ENCODE data around the gene LNX2.

LNX2 gene

DNA sequence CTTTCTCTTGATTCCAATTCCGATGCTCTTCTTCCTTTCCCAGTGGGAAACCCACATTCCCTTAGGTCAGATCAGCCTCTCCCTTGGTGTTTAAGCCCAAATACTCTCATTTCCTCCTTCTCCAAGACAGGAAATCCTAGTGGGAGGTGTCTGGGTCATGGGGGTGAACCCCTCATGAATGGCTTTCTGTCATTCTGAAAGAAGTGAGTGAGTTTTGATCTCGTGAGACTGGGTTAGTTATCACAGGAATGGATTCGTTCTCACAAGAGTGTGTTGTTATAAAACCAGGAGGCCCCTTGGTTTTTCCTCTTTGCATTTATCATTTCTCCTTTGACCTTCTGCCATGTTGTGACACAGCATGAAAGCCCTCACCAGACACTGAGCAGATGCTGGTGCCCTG is 93.8 kb downstream of the LNX2 start:
- Histone ChIP-seq H3K9me3 (ENCODE audit: control insufficient read depth in 1 of 2, low read length in 2 of 2) (no peaks in the 10 kb centered on the region), H3K36me3 (ENCODE audit: control insufficient read depth in 1 of 2, insufficient read depth in 2 of 2, low read length in 2 of 2) (no peaks in the 10 kb centered on the region), H3K27ac (ENCODE audit: low read length) (no peak overlapping the region), H3K4me3 (ENCODE audit: low read depth in 1 of 2, low read length in 2 of 2) (no peak overlapping the region), H3K4me1 (ENCODE audit: control insufficient read depth in 1 of 2, insufficient read depth in 2 of 2, low read length in 2 of 2) (no peaks in the 10 kb centered on the region), H3K27me3 (ENCODE audit: low read depth, low read length) (no peaks in the 10 kb centered on the region)

DNA sequence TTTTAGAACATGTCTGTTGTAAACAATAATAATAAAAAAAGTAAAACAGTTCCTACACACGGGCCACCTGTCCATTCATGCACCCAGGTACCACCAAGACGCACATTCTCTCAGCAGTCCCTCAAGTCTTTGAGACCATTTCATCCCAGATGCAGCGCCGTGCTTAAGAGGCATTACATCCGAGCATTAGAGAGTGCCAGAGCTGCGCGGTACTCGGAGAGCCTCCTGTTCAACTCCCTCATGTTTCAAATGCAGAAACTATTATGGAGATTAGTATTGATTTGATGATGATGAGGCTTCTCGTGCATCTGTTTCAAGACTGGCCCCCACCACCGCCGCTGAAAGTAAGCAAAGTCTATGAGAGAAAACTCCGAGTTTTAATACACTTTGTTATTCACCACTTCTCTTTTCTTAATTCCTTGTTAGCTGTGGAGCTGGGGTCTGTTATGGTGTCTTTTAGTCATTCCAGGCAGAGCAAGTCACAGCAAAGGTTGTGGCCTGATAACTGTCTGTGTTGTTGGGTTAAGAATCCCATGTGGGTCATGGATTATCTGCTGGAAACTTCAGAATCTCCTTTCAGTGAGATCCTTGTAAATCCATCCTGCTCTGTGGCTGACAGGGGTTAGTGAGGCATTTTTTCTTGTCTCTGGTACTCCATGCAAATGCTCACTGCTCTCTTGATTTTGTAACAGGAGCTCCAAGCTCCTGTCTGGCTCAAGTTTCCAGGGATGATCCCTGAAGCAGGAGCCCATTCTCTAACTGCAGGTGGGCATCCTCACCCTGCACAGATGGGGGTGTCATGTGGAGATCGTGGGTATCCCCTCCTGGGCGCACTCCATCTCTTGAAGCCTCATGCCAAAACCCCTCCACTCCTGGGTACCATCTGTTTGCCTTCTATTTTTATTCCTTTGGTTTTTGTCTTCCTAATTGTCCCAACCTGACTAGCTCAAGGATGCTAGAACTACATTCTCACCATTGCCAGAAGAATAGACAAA is 95.1 kb downstream of the LNX2 start:
- Histone ChIP-seq H3K27ac (ENCODE audit: low read length) (no peak overlapping the region), H3K27me3 (ENCODE audit: low read depth, low read length) (no peaks in the 10 kb centered on the region), H3K9me3 (ENCODE audit: control insufficient read depth in 1 of 2, low read length in 2 of 2) (no peaks in the 10 kb centered on the region), H3K4me3 (ENCODE audit: low read depth in 1 of 2, low read length in 2 of 2) (no peak overlapping the region), H3K36me3 (ENCODE audit: control insufficient read depth in 1 of 2, insufficient read depth in 2 of 2, low read length in 2 of 2) (no peaks in the 10 kb centered on the region), H3K4me1 (ENCODE audit: control insufficient read depth in 1 of 2, insufficient read depth in 2 of 2, low read length in 2 of 2) (no peaks in the 10 kb centered on the region)

DNA sequence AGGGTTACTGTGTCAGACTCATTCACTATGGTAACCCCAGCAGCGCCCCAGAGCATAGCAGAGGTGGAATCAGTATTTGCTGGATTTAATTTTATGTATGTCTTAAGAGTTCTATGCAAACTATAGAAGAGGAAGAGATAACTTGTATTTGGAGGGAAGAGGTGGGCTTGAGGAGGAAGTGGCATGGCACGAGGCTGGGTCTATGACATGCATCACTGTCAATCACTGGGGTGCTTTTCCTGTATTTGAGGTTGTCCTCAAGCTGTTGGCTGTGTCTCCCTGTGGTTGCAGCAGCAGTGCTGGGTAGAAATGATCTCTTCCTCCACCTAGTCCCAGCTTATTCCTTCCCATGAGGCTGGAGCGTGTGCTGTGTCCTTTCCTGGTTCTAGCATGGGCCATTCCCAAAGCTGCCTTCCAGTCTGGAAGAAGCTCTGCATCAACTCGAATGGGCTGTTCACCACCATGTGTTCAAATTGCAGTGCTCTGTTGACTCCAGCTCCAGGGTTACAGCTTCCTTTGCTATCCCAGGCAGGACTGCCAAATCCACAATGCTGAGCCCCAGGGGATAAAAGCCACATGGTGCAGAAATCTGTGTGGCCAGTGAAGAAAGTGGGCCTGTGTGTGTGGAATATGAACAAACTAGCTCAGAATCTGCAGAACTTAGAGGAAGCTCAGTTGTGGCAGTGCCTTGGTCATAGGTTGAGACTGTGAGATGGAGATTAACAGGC is 96.8 kb downstream of the LNX2 start:
- Histone ChIP-seq H3K4me1 (ENCODE audit: control insufficient read depth in 1 of 2, insufficient read depth in 2 of 2, low read length in 2 of 2) (no peaks in the 10 kb centered on the region), H3K27ac (ENCODE audit: low read length) (no peak overlapping the region), H3K27me3 (ENCODE audit: low read depth, low read length) (no peaks in the 10 kb centered on the region), H3K36me3 (ENCODE audit: control insufficient read depth in 1 of 2, insufficient read depth in 2 of 2, low read length in 2 of 2) (no peaks in the 10 kb centered on the region), H3K4me3 (ENCODE audit: low read depth in 1 of 2, low read length in 2 of 2) (no peak overlapping the region), H3K9me3 (ENCODE audit: control insufficient read depth in 1 of 2, low read length in 2 of 2) (no peaks in the 10 kb centered on the region)

DNA sequence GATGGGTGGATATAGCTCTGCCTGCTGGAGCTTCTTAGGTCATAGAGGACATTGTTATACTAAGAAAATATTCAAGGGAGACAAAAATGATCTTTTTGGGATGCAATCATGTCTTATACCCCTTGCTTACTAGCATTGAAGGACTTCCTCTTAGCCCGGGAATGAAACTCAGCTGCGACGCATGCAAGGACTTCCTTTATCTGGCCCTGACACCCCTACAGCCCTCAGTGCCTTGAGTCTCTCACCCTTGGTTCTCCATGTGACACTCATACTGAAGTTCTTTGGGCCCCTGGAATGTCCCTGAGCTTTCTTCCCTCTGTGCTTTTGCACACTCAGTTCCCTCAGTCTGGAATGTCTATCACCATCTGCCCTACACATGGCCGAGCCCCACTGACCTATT is 97.5 kb downstream of the LNX2 start:
- Histone ChIP-seq H3K27me3 (ENCODE audit: low read depth, low read length) (no peaks in the 10 kb centered on the region), H3K9me3 (ENCODE audit: control insufficient read depth in 1 of 2, low read length in 2 of 2) (no peaks in the 10 kb centered on the region), H3K4me3 (ENCODE audit: low read depth in 1 of 2, low read length in 2 of 2) (no peak overlapping the region), H3K27ac (ENCODE audit: low read length) (no peak overlapping the region), H3K4me1 (ENCODE audit: control insufficient read depth in 1 of 2, insufficient read depth in 2 of 2, low read length in 2 of 2) (no peaks in the 10 kb centered on the region), H3K36me3 (ENCODE audit: control insufficient read depth in 1 of 2, insufficient read depth in 2 of 2, low read length in 2 of 2) (no peaks in the 10 kb centered on the region)

DNA sequence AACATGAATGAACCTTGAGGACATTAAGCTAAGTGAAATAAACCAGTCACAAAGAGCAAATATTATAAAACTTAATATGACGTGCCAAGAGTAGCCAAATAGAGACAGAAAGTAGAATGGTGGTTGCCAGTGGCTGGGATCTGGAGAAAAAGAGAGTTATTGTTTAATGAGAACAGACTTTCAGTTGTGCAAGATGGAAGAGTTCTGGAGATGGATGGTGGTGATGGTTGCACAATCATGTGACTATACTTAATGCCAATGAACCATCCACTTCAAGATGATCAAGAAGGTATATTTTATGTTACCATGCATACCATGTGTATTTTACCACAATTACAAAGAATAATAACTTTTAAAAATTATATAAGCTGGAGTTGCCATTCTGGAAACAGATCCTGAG is 104.2 kb downstream of the LNX2 start:
- no peaks in the 10 kb centered on the region for H3K9me3 ChIP-seq (ENCODE audit: control insufficient read depth in 1 of 2, low read length in 2 of 2)
- H3K27me3 ChIP-seq (ENCODE audit: low read depth, low read length), result no peaks in the 10 kb centered on the region
- no peaks in the 10 kb centered on the region for H3K4me1 ChIP-seq (ENCODE audit: control insufficient read depth in 1 of 2, insufficient read depth in 2 of 2, low read length in 2 of 2)
- H3K27ac ChIP-seq (ENCODE audit: low read length), result no peak overlapping the region
- H3K4me3 ChIP-seq (ENCODE audit: low read depth in 1 of 2, low read length in 2 of 2), result no peak overlapping the region
- H3K36me3 ChIP-seq (ENCODE audit: control insufficient read depth in 1 of 2, insufficient read depth in 2 of 2, low read length in 2 of 2), result no peaks in the 10 kb centered on the region

DNA sequence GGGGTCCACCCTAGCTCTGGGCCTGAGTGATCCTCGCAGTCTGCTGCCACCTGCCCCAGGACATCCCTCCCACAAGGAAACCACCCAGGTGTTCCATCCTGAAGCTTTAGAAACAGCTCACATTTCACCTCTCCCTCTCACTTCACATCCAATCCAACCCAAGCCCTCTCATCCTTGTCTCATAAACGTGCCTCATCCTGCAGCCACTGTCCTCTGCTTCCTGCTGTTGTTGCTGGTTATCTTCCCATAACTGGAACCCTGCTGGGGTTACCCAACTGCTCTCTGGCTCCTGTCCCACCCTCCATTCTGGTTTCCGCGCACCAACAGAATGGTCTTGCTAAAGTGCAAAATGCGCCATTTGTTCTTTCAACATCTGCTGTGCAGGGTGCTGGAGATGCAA is 110.2 kb downstream of the LNX2 start:
- Histone ChIP-seq H3K36me3 (ENCODE audit: control insufficient read depth in 1 of 2, insufficient read depth in 2 of 2, low read length in 2 of 2) (no peaks in the 10 kb centered on the region), H3K4me1 (ENCODE audit: control insufficient read depth in 1 of 2, insufficient read depth in 2 of 2, low read length in 2 of 2) (no peaks in the 10 kb centered on the region), H3K27ac (ENCODE audit: low read length) (no peak overlapping the region), H3K4me3 (ENCODE audit: low read depth in 1 of 2, low read length in 2 of 2) (no peak overlapping the region), H3K27me3 (ENCODE audit: low read depth, low read length) (no peaks in the 10 kb centered on the region), H3K9me3 (ENCODE audit: control insufficient read depth in 1 of 2, low read length in 2 of 2) (no peaks in the 10 kb centered on the region)

DNA sequence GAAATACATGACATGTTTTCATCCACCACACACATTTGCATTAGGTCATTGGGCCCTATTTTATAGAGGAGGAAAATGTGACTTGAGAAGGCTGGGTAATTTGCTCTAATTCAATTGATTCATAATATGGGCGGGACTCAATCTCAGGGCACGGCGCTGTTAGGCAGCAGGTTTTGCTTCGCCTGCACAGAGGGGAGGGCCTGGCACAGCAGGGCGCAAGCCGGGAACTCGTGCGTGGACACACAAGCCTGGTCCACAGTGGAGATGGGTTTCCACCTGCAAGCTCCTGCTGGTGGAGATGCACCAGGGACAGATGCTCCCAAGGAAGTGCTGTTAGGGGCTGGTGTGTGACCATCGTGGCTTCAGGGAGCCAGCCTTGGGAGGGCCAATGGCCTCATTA is 111.5 kb downstream of the LNX2 start:
- Histone ChIP-seq H3K27ac (ENCODE audit: low read length) (no peak overlapping the region), H3K36me3 (ENCODE audit: control insufficient read depth in 1 of 2, insufficient read depth in 2 of 2, low read length in 2 of 2) (no peaks in the 10 kb centered on the region), H3K4me1 (ENCODE audit: control insufficient read depth in 1 of 2, insufficient read depth in 2 of 2, low read length in 2 of 2) (no peaks in the 10 kb centered on the region), H3K9me3 (ENCODE audit: control insufficient read depth in 1 of 2, low read length in 2 of 2) (no peaks in the 10 kb centered on the region), H3K27me3 (ENCODE audit: low read depth, low read length) (no peaks in the 10 kb centered on the region), H3K4me3 (ENCODE audit: low read depth in 1 of 2, low read length in 2 of 2) (no peak overlapping the region)

DNA sequence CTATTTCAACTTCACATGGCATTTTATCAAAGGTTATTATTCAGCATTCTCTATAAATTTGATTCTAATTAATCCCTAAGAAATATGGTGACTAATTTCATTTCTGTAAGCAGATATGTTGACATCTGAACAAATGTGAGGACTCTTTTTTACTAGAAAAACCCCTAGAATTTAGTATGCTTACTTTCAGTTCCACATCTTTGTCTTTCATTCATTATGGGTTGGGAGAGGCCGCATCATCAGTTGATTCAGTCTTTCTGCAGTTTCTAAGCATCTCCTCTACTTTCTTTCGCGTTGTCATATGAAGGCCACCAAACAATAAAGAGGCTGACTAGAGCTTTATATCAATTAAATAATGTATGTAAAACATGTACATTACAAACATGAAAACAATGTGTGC is 114.5 kb downstream of the LNX2 start:
- H3K9me3 ChIP-seq (ENCODE audit: control insufficient read depth in 1 of 2, low read length in 2 of 2), result no peaks in the 10 kb centered on the region
- no peaks in the 10 kb centered on the region for H3K27me3 ChIP-seq (ENCODE audit: low read depth, low read length)
- no peaks in the 10 kb centered on the region for H3K4me1 ChIP-seq (ENCODE audit: control insufficient read depth in 1 of 2, insufficient read depth in 2 of 2, low read length in 2 of 2)
- H3K36me3 ChIP-seq (ENCODE audit: control insufficient read depth in 1 of 2, insufficient read depth in 2 of 2, low read length in 2 of 2), result no peaks in the 10 kb centered on the region
- H3K27ac ChIP-seq (ENCODE audit: low read length), result no peak overlapping the region
- H3K4me3 ChIP-seq (ENCODE audit: low read depth in 1 of 2, low read length in 2 of 2), result no peak overlapping the region

DNA sequence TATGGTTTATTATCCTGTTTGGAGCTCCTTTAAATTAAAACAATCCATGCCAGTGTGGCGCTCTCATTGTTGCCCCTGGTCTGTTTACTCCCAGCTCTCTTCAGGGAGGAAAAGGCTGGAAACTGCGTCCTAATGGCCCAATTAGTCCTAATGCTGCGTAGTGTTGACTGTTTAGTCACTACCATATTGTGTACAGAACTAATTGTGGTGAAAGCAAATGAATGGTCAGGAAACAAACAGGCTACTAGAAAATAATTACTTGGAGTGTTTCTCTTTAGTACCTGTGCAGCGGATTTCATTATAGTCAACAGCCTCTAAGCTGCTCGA is 115.5 kb downstream of the LNX2 start:
- Histone ChIP-seq H3K36me3 (ENCODE audit: control insufficient read depth in 1 of 2, insufficient read depth in 2 of 2, low read length in 2 of 2) (no peaks in the 10 kb centered on the region), H3K9me3 (ENCODE audit: control insufficient read depth in 1 of 2, low read length in 2 of 2) (no peaks in the 10 kb centered on the region), H3K4me3 (ENCODE audit: low read depth in 1 of 2, low read length in 2 of 2) (no peak overlapping the region), H3K27ac (ENCODE audit: low read length) (no peak overlapping the region), H3K4me1 (ENCODE audit: control insufficient read depth in 1 of 2, insufficient read depth in 2 of 2, low read length in 2 of 2) (no peaks in the 10 kb centered on the region), H3K27me3 (ENCODE audit: low read depth, low read length) (no peaks in the 10 kb centered on the region)

DNA sequence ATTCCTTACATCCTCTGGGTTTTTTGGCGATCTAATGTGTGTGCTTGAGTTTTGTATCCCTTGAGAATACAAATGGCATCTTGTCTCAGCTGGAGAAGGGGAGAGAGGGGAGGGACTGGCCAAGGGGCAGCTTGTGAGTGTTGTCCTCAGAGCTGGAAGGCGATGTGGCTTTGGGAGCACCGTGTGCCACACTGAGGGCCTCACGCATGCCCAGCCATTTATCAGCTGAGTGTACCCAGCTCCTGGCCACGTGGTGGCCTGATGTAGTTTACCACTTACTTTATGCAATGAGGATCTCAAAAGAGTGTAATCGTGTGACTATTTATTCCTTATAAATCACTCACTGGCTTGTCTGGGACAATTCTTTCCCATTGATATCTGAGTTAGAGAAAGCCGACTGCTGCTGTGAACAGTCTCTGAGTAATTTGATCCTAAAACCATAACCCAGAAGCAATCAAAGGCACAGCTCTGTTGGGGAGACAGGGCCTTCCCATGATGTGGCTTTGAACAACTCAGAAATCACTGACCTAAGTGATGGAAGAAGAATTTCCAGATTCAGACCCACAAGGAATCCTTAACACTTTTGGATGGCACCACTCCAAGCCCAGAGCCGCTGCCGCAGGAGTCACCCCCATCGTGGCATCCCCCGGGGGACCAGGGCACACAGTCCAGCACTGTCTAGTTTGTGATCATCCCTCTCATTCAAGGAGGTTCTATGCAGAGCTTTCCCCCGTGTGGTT is 116.0 kb downstream of the LNX2 start:
- no peaks in the 10 kb centered on the region for H3K9me3 ChIP-seq (ENCODE audit: control insufficient read depth in 1 of 2, low read length in 2 of 2)
- no peaks in the 10 kb centered on the region for H3K4me1 ChIP-seq (ENCODE audit: control insufficient read depth in 1 of 2, insufficient read depth in 2 of 2, low read length in 2 of 2)
- H3K36me3 ChIP-seq (ENCODE audit: control insufficient read depth in 1 of 2, insufficient read depth in 2 of 2, low read length in 2 of 2), result no peaks in the 10 kb centered on the region
- H3K27me3 ChIP-seq (ENCODE audit: low read depth, low read length), result no peaks in the 10 kb centered on the region
- no peak overlapping the region for H3K4me3 ChIP-seq (ENCODE audit: low read depth in 1 of 2, low read length in 2 of 2)
- no peak overlapping the region for H3K27ac ChIP-seq (ENCODE audit: low read length)

DNA sequence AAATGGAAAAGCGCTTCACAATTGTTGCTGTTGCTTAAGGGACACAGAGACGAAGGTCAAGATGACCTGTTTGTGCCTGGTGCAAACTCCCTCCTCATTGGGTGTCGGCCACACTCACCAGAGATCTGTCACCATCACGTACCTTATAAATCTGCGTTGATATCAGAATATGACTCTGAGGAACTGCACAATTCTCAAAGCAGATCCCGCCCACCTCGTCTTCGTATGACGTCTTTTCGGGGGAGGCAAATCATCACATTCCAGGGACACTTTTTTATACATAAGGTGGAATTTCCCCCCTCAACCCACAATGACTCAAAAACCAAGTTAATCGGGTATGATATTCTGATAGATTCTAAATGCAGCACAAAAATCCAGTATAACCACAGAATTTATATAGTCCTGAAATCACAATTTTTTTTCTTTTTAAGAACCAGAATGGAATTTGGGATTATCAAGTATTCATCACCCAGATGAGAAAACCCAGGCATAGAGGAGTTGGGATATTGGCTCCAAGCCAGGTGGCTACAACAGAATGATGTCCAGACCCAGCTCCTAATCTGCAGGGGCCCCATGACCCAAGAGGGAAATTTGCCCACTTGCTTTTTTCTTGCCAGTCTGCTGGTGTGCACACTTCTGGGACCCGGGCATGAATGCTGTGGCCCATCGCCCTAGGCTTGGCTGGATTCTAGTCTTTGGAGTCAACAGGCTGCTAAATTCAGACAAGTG is 119.4 kb downstream of the LNX2 start:
- no peaks in the 10 kb centered on the region for H3K27me3 ChIP-seq (ENCODE audit: low read depth, low read length)
- H3K9me3 ChIP-seq (ENCODE audit: control insufficient read depth in 1 of 2, low read length in 2 of 2), result no peaks in the 10 kb centered on the region
- no peak overlapping the region for H3K4me3 ChIP-seq (ENCODE audit: low read depth in 1 of 2, low read length in 2 of 2)
- H3K4me1 ChIP-seq (ENCODE audit: control insufficient read depth in 1 of 2, insufficient read depth in 2 of 2, low read length in 2 of 2), result no peaks in the 10 kb centered on the region
- H3K36me3 ChIP-seq (ENCODE audit: control insufficient read depth in 1 of 2, insufficient read depth in 2 of 2, low read length in 2 of 2), result no peaks in the 10 kb centered on the region
- H3K27ac ChIP-seq (ENCODE audit: low read length), result no peak overlapping the region

Measured in muscle layer of duodenum (tissue), 2 donors.